GM18526 (cell line): ENCODE measurements around the gene CROCC.
A peak's percentile ranks its signal among the peaks of the same experiment; 100 is the strongest.

Experiments
- POLR2A ChIP-seq: IDR thresholded peaks from 3 replicates; pipeline ENCODE4 v1.6.1; 2011; ENCODE audit not compliant: insufficient read length; ENCODE audit errors: extremely low read depth

CROCC gene

GRCh38 chr1:17001760-17002523 is 80.2 kb downstream of the CROCC start:
- TF ChIP-seq POLR2A: no peak

GRCh38 chr1:17002524-17002902 is 80.8 kb downstream of the CROCC start:
- no peak for TF ChIP-seq POLR2A

- TF ChIP-seq POLR2A: no peak
These were observed 83.0 kb downstream of the CROCC start for GRCh38 chr1:17004466-17005364.

- TF ChIP-seq POLR2A: no peak
These were observed 83.6 kb downstream of the CROCC start for GRCh38 chr1:17005365-17005740.

- no peak for TF ChIP-seq POLR2A
These were observed 85.4 kb downstream of the CROCC start for GRCh38 chr1:17007121-17007520.

- no peak for TF ChIP-seq POLR2A
These were observed 86.6 kb downstream of the CROCC start for GRCh38 chr1:17008208-17008855.

- TF ChIP-seq POLR2A: no peak
These were observed 88.0 kb downstream of the CROCC start for GRCh38 chr1:17009706-17010105.

GRCh38 chr1:17011092-17011438 is 89.3 kb downstream of the CROCC start:
- TF ChIP-seq POLR2A: no peak

- TF ChIP-seq POLR2A: peak; percentile 34
These were observed 89.9 kb downstream of the CROCC start, which contains the start of gene ATP13A2 for GRCh38 chr1:17011439-17012307. ATP13A2 (minus strand) TSS chr1:17011928; CDS start chr1:17011738, 190 bp downstream.

GRCh38 chr1:17012775-17013490 is 91.2 kb downstream of the CROCC start:
- TF ChIP-seq POLR2A: no peak

- TF ChIP-seq POLR2A: no peak
These were observed 92.0 kb downstream of the CROCC start for GRCh38 chr1:17013491-17014320.

- no peak for TF ChIP-seq POLR2A
These were observed 93.2 kb downstream of the CROCC start for GRCh38 chr1:17014671-17015567.
